HG03442 (cell line): ENCODE measurements around the gene STX1A.
"Not testable (repeated sequence)": the region's sequence is repeated elsewhere in the genome, so short reads cannot be mapped to it uniquely, and the experiment has no call there.

Source experiments
- ATAC-seq: cut with Tn5 transposase; IDR thresholded peaks from one replicate; pipeline ENCODE4 v1.9.1; 2021; ENCODE audit warnings: mild to moderate bottlenecking, moderate library complexity; ENCODE audit not compliant: unreplicated experiment

STX1A gene

GRCh38 chr7:73655309-73655708 is 64.2 kb downstream of the STX1A start:
- not testable (repeated sequence) for ATAC-seq

- no peak for ATAC-seq
These were observed 66.9 kb downstream of the STX1A start for GRCh38 chr7:73652541-73652949.

- ATAC-seq, result no peak
These were observed 68.9 kb downstream of the STX1A start for GRCh38 chr7:73650524-73650923.

DNA sequence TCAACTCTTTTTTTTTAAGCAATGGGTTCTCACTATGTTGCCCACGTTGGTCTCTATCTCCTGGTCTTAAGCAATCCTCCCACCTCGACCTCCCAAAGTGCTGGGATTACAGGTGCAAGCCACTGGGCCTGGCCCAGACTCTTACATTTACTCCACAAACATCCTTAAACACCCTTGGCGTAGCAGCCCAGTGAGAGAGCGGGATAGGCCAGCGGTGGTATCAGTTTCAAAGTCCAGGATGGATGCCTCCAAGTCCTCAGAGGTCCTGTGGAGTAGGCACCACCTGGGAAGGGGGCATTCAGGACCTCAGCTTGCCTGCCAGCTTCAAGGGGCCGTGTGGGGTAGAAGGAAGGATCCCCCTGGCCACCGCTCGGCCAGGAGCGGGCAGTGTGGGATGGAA is 69.9 kb downstream of the STX1A start:
- ATAC-seq, result no peak
